HG03378 (cell line): ENCODE data around the gene NFKBIE.

Source experiments
- ATAC-seq: cut with Tn5 transposase; IDR thresholded peaks from one replicate; pipeline ENCODE4 v1.9.1; 2021; ENCODE audit warnings: mild to moderate bottlenecking, moderate library complexity; ENCODE audit not compliant: unreplicated experiment

Gene NFKBIE

GRCh38 chr6:44229376-44230033 lies 35.8 kb downstream of the NFKBIE start:
- ATAC-seq, result no peak

GRCh38 chr6:44228836-44229235 lies 36.5 kb downstream of the NFKBIE start:
- ATAC-seq, result no peak

GRCh38 chr6:44228433-44228832 lies 36.9 kb downstream of the NFKBIE start:
- no peak for ATAC-seq

GRCh38 chr6:44228031-44228430 lies 37.3 kb downstream of the NFKBIE start:
- ATAC-seq, result no peak

- ATAC-seq, result no peak
Measured at GRCh38 chr6:44227148-44227793, 38.1 kb downstream of the NFKBIE start.

- ATAC-seq, result no peak
Measured at GRCh38 chr6:44226368-44227147, 38.8 kb downstream of the NFKBIE start.

GRCh38 chr6:44225579-44226325 lies 39.6 kb downstream of the NFKBIE start:
- ATAC-seq, result no peak

- ATAC-seq, result no peak
Measured at GRCh38 chr6:44224965-44225305, 40.4 kb downstream of the NFKBIE start.

- ATAC-seq, result peak; percentile 7
Measured at GRCh38 chr6:44224029-44224964, 41.1 kb downstream of the NFKBIE start.

- peak; percentile 33 for ATAC-seq
Measured at GRCh38 chr6:44223319-44224028, 41.9 kb downstream of the NFKBIE start, which contains the start of gene SLC29A1. Gene SLC29A1 (plus strand): TSS chr6:44223595. CDS start chr6:44227314, 3,719 bp downstream.

- no peak for ATAC-seq
Measured at GRCh38 chr6:44222486-44223318, 42.6 kb downstream of the NFKBIE start.

GRCh38 chr6:44221961-44222335 lies 43.4 kb downstream of the NFKBIE start:
- no peak for ATAC-seq

- ATAC-seq, result peak; percentile 35
Measured at GRCh38 chr6:44221291-44221960, 43.9 kb downstream of the NFKBIE start.

GRCh38 chr6:44220913-44221290 lies 44.4 kb downstream of the NFKBIE start:
- ATAC-seq, result no peak

GRCh38 chr6:44219815-44220784 lies 45.3 kb downstream of the NFKBIE start:
- no peak for ATAC-seq

- no peak for ATAC-seq
Measured at GRCh38 chr6:44219053-44219814, 46.1 kb downstream of the NFKBIE start.
